ENCODE data around the gene ALDH1A1. TPM values are rescaled to one million over a fixed set of nuclear protein-coding genes. Genes with fewer than 3 reads are reported as not detected.

Gene ALDH1A1
- total and polyA plus RNA-seq, 9 of the 15 experiments (the other 6 are each of a cell fraction or from before 2014, with no cell fraction given): 1.8 to 86.3 (median 24.4) TPM

- no TSS peak for BruUV-seq (replicated peaks)
- Histone ChIP-seq H3K27ac (ENCODE audit: extremely low read depth, low read depth, low read length) (no peak overlapping the region), H4K20me1 (replicated peaks; ENCODE audit: control insufficient read depth, insufficient read depth, low read length) (no peaks in the 10 kb centered on the region), H3K9me3 (replicated peaks; ENCODE audit: control insufficient read depth, insufficient read depth, low read depth, low read length) (no peaks in the 10 kb centered on the region), H3K4me2 (ENCODE audit: insufficient read depth, low read length) (no peak overlapping the region), H3K4me1 (replicated peaks in 1 of 2; ENCODE audit: control insufficient read depth in 2 of 2, insufficient read depth in 2 of 2, low read length in 2 of 2) (no peaks in the 10 kb centered on the region), H3K36me3 (ENCODE audit: control insufficient read depth, insufficient read depth, low read length) (no peaks in the 10 kb centered on the region; the same call in 2 of the 3 replicates), H3K4me3 (no peak overlapping the region), H3K9me1 (ENCODE audit: control insufficient read depth, insufficient read depth, low read length) (no peaks in the 10 kb centered on the region), H3K9ac (ENCODE audit: insufficient read depth in 1 of 2, low read depth in 2 of 2, low read length in 2 of 2) (no peak overlapping the region), H3K79me2 (ENCODE audit: control insufficient read depth, insufficient read depth, low read length) (no peaks in the 10 kb centered on the region), H2AFZ (ENCODE audit: low read depth, low read length) (no peak overlapping the region), H3K27me3 (ENCODE audit: control insufficient read depth in 2 of 2, insufficient read depth in 2 of 2, low read length in 2 of 2) (no peaks in the 10 kb centered on the region)
- ATAC-seq (no peak), DNase-seq (ENCODE audit: extremely low read depth in 1 of 4, low spot score in 3 of 4) (no peak), FAIRE-seq (no peak)
- WGBS (ENCODE audit: insufficient coverage, low coverage, missing lambda C conversion rate): 6% methylated on average over 1 of the region's 1 CpG
- intact Hi-C loops (cut with micrococcal nuclease): no loop called here
- no peak for TF ChIP-seq NFE2 (IDR thresholded peaks at IDR 0.05; ENCODE audit: low read depth)
- TF ChIP-seq TEAD2 (tag; IDR thresholded peaks at IDR 0.05): no peak
- no peak for TF ChIP-seq ETV5 (CRISPR knock-in tag; IDR thresholded peaks at IDR 0.05; ENCODE audit: low read depth)
- no peak for TF ChIP-seq TOE1 (IDR thresholded peaks at IDR 0.05; ENCODE audit: borderline replicate concordance)
- no peak for TF ChIP-seq TOE1 (CRISPR knock-in tag; IDR thresholded peaks at IDR 0.05; ENCODE audit: borderline replicate concordance, low read depth)
- TF ChIP-seq CEBPG (CRISPR knock-in tag; IDR thresholded peaks at IDR 0.05): no peak
- no peak for TF ChIP-seq CEBPG (tag; conservative IDR thresholded peaks at IDR 0.05 in 1 of 2, IDR thresholded peaks at IDR 0.05 in 1 of 2)
- no peak for TF ChIP-seq FOXM1 (IDR thresholded peaks at IDR 0.05; ENCODE audit: low read depth)
- no peak for TF ChIP-seq FOXM1 (CRISPR knock-in tag; IDR thresholded peaks at IDR 0.05; ENCODE audit: low read depth)
- TF ChIP-seq EWSR1 (IDR thresholded peaks at IDR 0.05; ENCODE audit: borderline replicate concordance, low read depth, partially characterized antibody): no peak
- TF ChIP-seq HBP1 (CRISPR knock-in tag; IDR thresholded peaks at IDR 0.05): no peak
- TF ChIP-seq MIER1 (IDR thresholded peaks at IDR 0.05; ENCODE audit: low read depth): no peak
- TF ChIP-seq CGGBP1 (CRISPR knock-in tag; IDR thresholded peaks at IDR 0.05): no peak
- TF ChIP-seq SNAPC5 (CRISPR knock-in tag; IDR thresholded peaks at IDR 0.05): no peak
- no peak for TF ChIP-seq ZNF277 (CRISPR knock-in tag; IDR thresholded peaks at IDR 0.05; ENCODE audit: borderline replicate concordance)
- no peak for TF ChIP-seq ZNF77 (CRISPR knock-in tag; IDR thresholded peaks at IDR 0.05)
- TF ChIP-seq NELFE (IDR thresholded peaks at IDR 0.05; ENCODE audit: insufficient read depth, insufficient read length): no peak
- TF ChIP-seq CHD4 (IDR thresholded peaks at IDR 0.05; ENCODE audit: insufficient read depth, insufficient replicate concordance, low read depth, low read length, poor library complexity, severe bottlenecking): no peak
- TF ChIP-seq MCM5 (IDR thresholded peaks at IDR 0.05; ENCODE audit: low read depth): no peak
- TF ChIP-seq CC2D1A (IDR thresholded peaks at IDR 0.05): no peak
- TF ChIP-seq L3MBTL2 (IDR thresholded peaks at IDR 0.05): no peak
- TF ChIP-seq NRF1 (conservative IDR thresholded peaks at IDR 0.05 in 1 of 2, IDR thresholded peaks at IDR 0.05 in 1 of 2): no peak
- TF ChIP-seq ILK (tag; IDR thresholded peaks at IDR 0.05; ENCODE audit: borderline replicate concordance, low read depth): no peak
- ChIA-PET POLR2A (no interaction called here), CTCF (ENCODE audit: low intra/inter-chr PET ratio) (no interaction called here)
- in situ Hi-C loops (cut with MboI): no loop called here
Observed at GRCh38 chr9:72931437-72931836, 21.4 kb downstream of the ALDH1A1 start.
